Colonic mucosa (tissue), 4 donors: Measurements from ENCODE around the gene MCFD2. TPM values are rescaled to one million over a fixed set of nuclear protein-coding genes. Genes with fewer than 3 reads are reported as not detected.

Source experiments
- DNase-seq: peaks from one replicate; pipeline ENCODE4 v3.0.0-alpha.2; 2020
- H3K27ac ChIP-seq: fragments of 200-600 bp; one replicate; pipeline ENCODE4 v1.8.0; 2021
- H3K27me3 ChIP-seq: fragments of 200-600 bp; one replicate; pipeline ENCODE4 v1.8.0; 2021
- H3K36me3 ChIP-seq: fragments of 200-600 bp; one replicate; pipeline ENCODE4 v1.8.0; 2021
- H3K4me1 ChIP-seq: fragments of 200-600 bp; one replicate; pipeline ENCODE4 v1.8.0; 2021; ENCODE audit warnings: mild to moderate bottlenecking
- H3K4me3 ChIP-seq: fragments of 200-600 bp; one replicate; pipeline ENCODE4 v1.8.0; 2021
- H3K9ac ChIP-seq, 2 donors: one replicate each; pipeline ENCODE4 v1.7.0; 2013; ENCODE audit warnings: control low read depth in 2 of 2, low read depth in 2 of 2, low read length in 2 of 2
- H3K9me3 ChIP-seq: fragments of 200-600 bp; one replicate; pipeline ENCODE4 v1.8.0; 2021
- intact Hi-C: fragments of 100-400 bp; cut with DNase I; formaldehyde crosslinking; loops from one replicate; pipeline ENCODE4 v1.14.1; 2022
- total RNA-seq, 2 donors: library from RNA; stranded (reverse); fragmentation: NEBNext Ultra II Directional in 1 of 2; extraction: Animal tissue kit (Norgen Biotek cat#: 25700) in 1 of 2; gene quantifications; one replicate each; pipeline ENCODE4 v1.2.1, GENCODE V29; 2021
- TF ChIP-seq, protein P1 (sequence below): fragments of 200-600 bp; IDR thresholded peaks from one replicate; pipeline ENCODE4 v1.8.0; 2022; ENCODE audit warnings: antibody characterized with exemption, mild to moderate bottlenecking
- donor health status: healthy.
- donor health status: DM: no; HTN: no; CAD: no.
- donor health status: DM: no; HTN: no; CAD: no.

MCFD2 gene
- 10 to 100 TPM; 44.0 to 54.8 TPM for total RNA-seq

DNA sequence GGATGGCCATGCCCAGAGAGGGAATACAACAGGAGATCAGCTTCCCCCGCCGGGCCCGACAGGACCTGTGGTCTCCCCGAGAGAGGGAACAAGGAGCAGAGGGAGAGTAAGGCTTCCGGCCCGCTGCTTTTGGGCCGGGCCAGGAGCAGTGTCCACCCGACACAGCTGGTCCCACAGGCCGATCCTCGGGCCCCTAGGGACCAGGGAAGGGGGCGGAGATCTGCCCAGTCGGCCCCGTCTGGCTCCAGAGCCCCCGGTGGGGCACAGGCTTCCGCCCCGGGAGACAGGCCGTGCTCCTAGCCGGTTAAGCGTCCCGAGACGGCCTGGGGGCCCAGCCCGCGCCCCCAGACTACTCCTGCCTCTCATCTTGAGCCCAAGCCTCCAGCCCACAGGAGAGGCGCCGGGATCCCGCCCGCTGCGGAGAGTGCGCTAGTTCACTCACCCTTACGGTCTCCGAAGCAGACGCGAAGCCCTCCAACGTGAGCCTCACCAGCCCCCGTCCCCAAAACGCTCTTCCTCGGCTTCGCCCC is at the start of gene MCFD2:
TSS of gene MCFD2 (minus strand) at position 526 of the 530 bp plus-strand sequence. CDS start 6,635 bp downstream, outside the sequence.
- Histone ChIP-seq H3K9me3 (no peaks in the 10 kb centered on the region), H3K36me3 (no peaks in the 10 kb centered on the region), H3K27me3 (no peaks in the 10 kb centered on the region), H3K27ac (peak within 1 kb of the TSS; percentile 89), H3K4me3 (peak within 1 kb of the TSS; percentile 100), H3K9ac (peak within 1 kb of the TSS; percentile 89 to 99), H3K4me1 (peaks cover 12% of the 10 kb centered on the region)
- TF ChIP-seq, protein P1, sequence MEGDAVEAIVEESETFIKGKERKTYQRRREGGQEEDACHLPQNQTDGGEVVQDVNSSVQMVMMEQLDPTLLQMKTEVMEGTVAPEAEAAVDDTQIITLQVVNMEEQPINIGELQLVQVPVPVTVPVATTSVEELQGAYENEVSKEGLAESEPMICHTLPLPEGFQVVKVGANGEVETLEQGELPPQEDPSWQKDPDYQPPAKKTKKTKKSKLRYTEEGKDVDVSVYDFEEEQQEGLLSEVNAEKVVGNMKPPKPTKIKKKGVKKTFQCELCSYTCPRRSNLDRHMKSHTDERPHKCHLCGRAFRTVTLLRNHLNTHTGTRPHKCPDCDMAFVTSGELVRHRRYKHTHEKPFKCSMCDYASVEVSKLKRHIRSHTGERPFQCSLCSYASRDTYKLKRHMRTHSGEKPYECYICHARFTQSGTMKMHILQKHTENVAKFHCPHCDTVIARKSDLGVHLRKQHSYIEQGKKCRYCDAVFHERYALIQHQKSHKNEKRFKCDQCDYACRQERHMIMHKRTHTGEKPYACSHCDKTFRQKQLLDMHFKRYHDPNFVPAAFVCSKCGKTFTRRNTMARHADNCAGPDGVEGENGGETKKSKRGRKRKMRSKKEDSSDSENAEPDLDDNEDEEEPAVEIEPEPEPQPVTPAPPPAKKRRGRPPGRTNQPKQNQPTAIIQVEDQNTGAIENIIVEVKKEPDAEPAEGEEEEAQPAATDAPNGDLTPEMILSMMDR: no peak
- DNase-seq: peak; percentile 43
- intact Hi-C loops: loop anchor here (5.0 kb wide), 1 partner anchor 407 kb away; no protein-coding TSS in a partner anchor

DNA sequence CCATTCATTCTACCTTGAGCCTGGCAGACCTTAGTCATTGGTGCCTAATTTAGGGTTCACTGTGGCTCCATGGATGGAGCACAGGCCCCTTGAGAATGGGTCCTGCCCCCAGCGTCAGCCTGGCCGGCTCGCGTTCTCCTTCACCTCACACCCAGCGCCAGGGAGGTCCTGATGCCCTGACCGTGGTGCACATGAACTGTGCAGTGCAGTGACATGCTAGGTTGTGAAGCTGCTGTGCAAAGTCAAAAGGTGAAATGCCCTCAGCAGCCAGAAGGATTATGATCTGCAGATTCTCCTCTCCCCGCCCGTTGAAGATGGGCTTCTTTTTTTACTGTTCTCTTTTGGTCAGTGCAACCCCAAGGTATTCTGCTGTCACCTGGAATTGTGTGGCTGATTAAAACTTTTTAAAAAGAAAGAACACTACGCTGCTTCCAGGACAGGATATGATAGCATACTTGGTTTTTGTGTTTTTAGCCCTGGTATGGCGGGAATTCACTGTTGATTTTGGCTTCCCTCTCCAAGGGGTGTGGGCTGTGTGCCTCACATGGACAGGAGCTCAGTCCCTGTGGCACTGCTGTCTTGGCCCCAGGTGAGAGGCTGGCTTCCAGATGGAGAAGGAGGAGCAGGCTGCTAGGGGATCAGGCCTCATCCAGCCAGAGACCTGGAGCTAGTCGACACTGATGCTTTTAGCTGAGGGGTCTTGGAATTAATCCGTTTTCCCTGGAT is 49.4 kb upstream of the MCFD2 start:
- H3K4me1 ChIP-seq: peaks cover 7% of the 10 kb centered on the region
- H3K9ac ChIP-seq: no peak overlapping the region
- no peaks in the 10 kb centered on the region for H3K9me3 ChIP-seq
- H3K27ac ChIP-seq: no peak overlapping the region
- intact Hi-C loops: no loop called here
- H3K4me3 ChIP-seq: no peak overlapping the region
- H3K27me3 ChIP-seq: no peaks in the 10 kb centered on the region
- TF ChIP-seq, protein P1: no peak
- no peak for DNase-seq
- H3K36me3 ChIP-seq: no peaks in the 10 kb centered on the region

DNA sequence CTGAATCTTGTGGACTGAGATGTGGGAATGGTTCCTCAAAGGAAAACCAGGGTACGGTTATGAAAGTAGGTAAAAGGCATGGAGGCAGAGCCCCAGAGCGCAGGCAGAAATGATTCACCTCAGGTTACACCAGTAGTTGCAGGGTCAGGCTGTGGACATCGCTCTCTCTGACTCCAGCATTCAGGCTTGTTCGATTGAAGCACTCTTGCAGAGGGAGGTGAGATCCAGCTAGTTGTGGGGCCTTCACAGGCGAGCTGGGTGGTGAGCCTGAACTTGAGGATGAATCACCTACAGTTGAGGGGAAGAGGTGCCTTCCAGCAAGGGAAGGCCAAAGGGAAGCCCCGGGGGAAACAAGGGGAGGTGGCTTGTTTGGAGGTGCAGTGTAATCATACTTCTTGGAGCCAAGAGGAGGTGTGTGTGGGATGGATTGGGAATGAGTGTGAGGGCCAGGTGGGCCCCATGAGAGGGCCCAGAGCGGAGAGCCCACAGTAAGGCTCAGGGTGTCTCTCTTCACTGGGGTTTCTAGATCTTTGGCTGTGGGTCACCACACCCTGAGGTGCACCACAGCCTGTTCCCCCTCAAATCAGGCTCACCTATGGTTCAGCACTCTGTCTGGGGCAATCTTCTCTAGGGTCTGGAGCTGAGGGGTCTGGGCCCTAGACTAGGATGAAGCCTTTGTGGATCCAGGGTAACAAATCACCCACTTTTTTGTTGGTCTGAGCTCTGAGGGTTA is 48.5 kb upstream of the MCFD2 start:
- TF ChIP-seq, protein P1: no peak
- no peak overlapping the region for H3K4me3 ChIP-seq
- intact Hi-C loops: no loop called here
- H3K27me3 ChIP-seq: no peaks in the 10 kb centered on the region
- H3K9me3 ChIP-seq: no peaks in the 10 kb centered on the region
- H3K36me3 ChIP-seq: no peaks in the 10 kb centered on the region
- H3K4me1 ChIP-seq: peaks cover 7% of the 10 kb centered on the region
- H3K27ac ChIP-seq: no peak overlapping the region
- H3K9ac ChIP-seq: no peak overlapping the region
- DNase-seq: no peak

DNA sequence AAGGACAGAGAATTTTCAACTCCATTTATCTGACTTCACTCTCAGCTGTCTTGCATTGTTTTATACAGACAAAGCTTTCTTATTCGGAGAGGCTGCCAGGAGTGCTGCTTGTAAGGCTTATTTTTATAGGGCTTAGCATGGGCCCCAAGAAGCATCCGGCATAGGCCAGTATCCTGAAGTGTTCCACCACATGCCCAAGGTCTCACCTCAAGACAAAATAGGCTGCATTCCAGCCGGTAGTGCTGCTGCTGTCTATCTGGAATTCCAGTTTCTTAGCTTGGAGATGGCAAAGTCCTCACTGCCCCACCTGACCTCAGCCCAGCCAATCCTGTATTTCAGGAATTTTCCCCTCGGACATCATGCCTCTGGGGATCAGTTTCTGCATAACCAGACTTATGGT is 47.6 kb upstream of the MCFD2 start:
- Histone ChIP-seq H3K4me1 (peaks cover 6% of the 10 kb centered on the region), H3K9ac (no peak overlapping the region), H3K36me3 (no peaks in the 10 kb centered on the region), H3K4me3 (no peak overlapping the region), H3K27me3 (no peaks in the 10 kb centered on the region), H3K27ac (no peak overlapping the region), H3K9me3 (no peaks in the 10 kb centered on the region)
- DNase-seq: no peak
- intact Hi-C loops: no loop called here
- TF ChIP-seq, protein P1: no peak

DNA sequence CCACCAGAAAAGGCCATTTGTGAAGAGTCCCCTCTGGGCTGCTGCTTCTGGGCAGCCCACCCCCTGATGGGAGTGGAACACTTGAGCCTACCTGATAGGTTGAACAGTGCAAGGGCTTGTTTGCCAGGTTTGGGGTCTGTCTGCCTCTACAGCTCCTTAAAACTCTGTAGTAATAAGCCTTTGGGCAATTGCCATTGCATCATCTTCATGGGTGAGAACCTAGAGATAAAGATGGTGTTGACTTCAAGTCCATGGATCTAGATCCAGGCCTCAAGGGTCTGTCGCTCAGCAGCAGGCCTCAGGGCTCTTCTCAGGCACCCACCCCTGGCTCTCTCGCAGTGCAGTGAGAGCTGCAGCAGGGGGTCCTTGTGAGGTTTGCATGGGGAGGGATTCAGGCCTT is 47.1 kb upstream of the MCFD2 start:
- Histone ChIP-seq H3K4me1 (peaks cover 1% of the 10 kb centered on the region), H3K36me3 (no peaks in the 10 kb centered on the region), H3K4me3 (no peak overlapping the region), H3K9ac (no peak overlapping the region), H3K27ac (no peak overlapping the region), H3K9me3 (no peaks in the 10 kb centered on the region), H3K27me3 (no peaks in the 10 kb centered on the region)
- TF ChIP-seq, protein P1: no peak
- no peak for DNase-seq
- intact Hi-C loops: no loop called here
